Adrenal gland (tissue), 5 donors: Measurements from ENCODE around the gene BNC2.

Experiments
- CTCF ChIP-seq, 6 experiments: fragments of 450-650 bp in 4 of 6; fragments of 200-600 bp in 2 of 6; sonication (generic) in 1 of 6; IDR thresholded peaks; 1 replicate in 5 of 6; 2 replicates in 1 of 6; pipeline versions ENCODE4 v1.5.1 to v1.8.0; 2016 to 2021; ENCODE audit warnings: antibody characterized with exemption in 6 of 6, mild to moderate bottlenecking in 2 of 6, moderate library complexity in 1 of 6
- POLR2A ChIP-seq, 2 donors: fragments of 450-650 bp; IDR thresholded peaks; one replicate each; pipeline ENCODE4 v1.6.1; 2017; ENCODE audit warnings: antibody characterized with exemption in 2 of 2, mild to moderate bottlenecking in 2 of 2, moderate library complexity in 1 of 2
- donor health status: DM: no; HTN: no; CAD: no.

- TF ChIP-seq POLR2A (IDR thresholded peaks at IDR 0.05) (no peak), CTCF (IDR thresholded peaks at IDR 0.05) (no peak)
These were observed 385.3 kb downstream of the BNC2 start for GRCh38 chr9:16485160-16485559.
